Neural cell (in vitro differentiated cells): ENCODE measurements around the gene FNDC3A. TPM values are rescaled to one million over a fixed set of nuclear protein-coding genes. Genes with fewer than 3 reads are reported as not detected.

Source experiments
- H2AFZ ChIP-seq: fragments of 200-600, 300-800 bp; sonication (generic), shearing (Covaris generic); 2 replicates; pipeline ENCODE4 v1.6.0; 2014; ENCODE audit warnings: low read depth, mild to moderate bottlenecking, antibody characterized with exemption, low read length, moderate library complexity
- H3F3A ChIP-seq: fragments of 200-600 bp; shearing (Covaris generic); 2 replicates; pipeline ENCODE4 v1.6.1; 2016; ENCODE audit warnings: mild to moderate bottlenecking, moderate library complexity, mixed read lengths, antibody characterized with exemption, low read length; ENCODE audit not compliant: insufficient read depth, poor library complexity, severe bottlenecking
- H3K27ac ChIP-seq: fragments of 200-600, 300-800 bp; sonication (generic), shearing (Covaris generic); 2 replicates; pipeline ENCODE4 v1.5.1; 2014; ENCODE audit warnings: mild to moderate bottlenecking, low read length, moderate library complexity
- H3K27me3 ChIP-seq: fragments of 300-800, 200-600 bp; sonication (generic), shearing (Covaris generic); 2 replicates; pipeline ENCODE4 v1.6.0; 2014; ENCODE audit warnings: mild to moderate bottlenecking, low read depth, low read length, moderate library complexity; ENCODE audit not compliant: insufficient read depth
- H3K36me3 ChIP-seq: fragments of 300-800, 200-600 bp; sonication (generic), shearing (Covaris generic); 2 replicates; pipeline ENCODE4 v1.5.1; 2014; ENCODE audit warnings: mild to moderate bottlenecking, antibody characterized with exemption, low read length, moderate library complexity; ENCODE audit not compliant: insufficient read depth
- H3K4me2 ChIP-seq: fragments of 300-800, 200-600 bp; sonication (generic), shearing (Covaris generic); 2 replicates; pipeline ENCODE4 v1.6.0; 2014; ENCODE audit warnings: mild to moderate bottlenecking, low read length
- H3K4me3 ChIP-seq: fragments of 300-800, 200-600 bp; sonication (generic), shearing (Covaris generic); 2 replicates; pipeline ENCODE4 v1.5.1; 2014; ENCODE audit warnings: mild to moderate bottlenecking, low read length, moderate library complexity
- H3K79me2 ChIP-seq: fragments of 200-600 bp; shearing (Covaris generic); replicated peaks from 2 replicates; pipeline ENCODE4 v1.6.0; 2014; ENCODE audit warnings: mild to moderate bottlenecking, low read length, moderate library complexity; ENCODE audit not compliant: insufficient read depth
- H3K9ac ChIP-seq: fragments of 300-800, 200-600 bp; sonication (generic), shearing (Covaris generic); 2 replicates; pipeline ENCODE4 v1.6.1; 2016; ENCODE audit warnings: mild to moderate bottlenecking, low read length, mixed read lengths
- H3K9me2 ChIP-seq: fragments of 200-600 bp; shearing (Covaris generic); 2 replicates; pipeline ENCODE4 v1.6.1; 2016; ENCODE audit warnings: mild to moderate bottlenecking, low read length, mixed read lengths; ENCODE audit not compliant: insufficient read depth
- H3K9me3 ChIP-seq: fragments of 200-600, 300-800 bp; sonication (generic), shearing (Covaris generic); 2 replicates; pipeline ENCODE4 v1.6.1; 2016; ENCODE audit warnings: mild to moderate bottlenecking, mixed run types, low read length, moderate library complexity, mixed read lengths
- H4K20me1 ChIP-seq: fragments of 200-600 bp; shearing (Covaris generic); 2 replicates; pipeline ENCODE4 v1.6.1; 2016; ENCODE audit warnings: mild to moderate bottlenecking, mixed run types; ENCODE audit not compliant: insufficient read depth
- CTCF ChIP-seq: fragments of 450-650 bp; IDR thresholded peaks from 2 replicates; pipeline ENCODE4 v1.5.1; 2014; ENCODE audit warnings: antibody characterized with exemption, mild to moderate bottlenecking, moderate library complexity; ENCODE audit not compliant: poor library complexity, severe bottlenecking
- EP300 ChIP-seq: fragments of 450-650 bp; conservative IDR thresholded peaks from 2 replicates; pipeline ENCODE4 v1.6.1; 2014; ENCODE audit warnings: antibody characterized with exemption, mild to moderate bottlenecking, moderate library complexity; ENCODE audit not compliant: poor library complexity, severe bottlenecking
- EZH2 ChIP-seq: fragments of 200-600, 300-800 bp; shearing (Covaris generic), sonication (generic); IDR thresholded peaks from 2 replicates; pipeline ENCODE4 v1.6.1; 2014; ENCODE audit warnings: antibody characterized with exemption, low read length, borderline replicate concordance, mild to moderate bottlenecking; ENCODE audit not compliant: insufficient read depth, poor library complexity, severe bottlenecking
- MXI1 ChIP-seq: fragments of 450-650 bp; conservative IDR thresholded peaks from 2 replicates; pipeline ENCODE4 v1.6.1; 2014; ENCODE audit warnings: antibody characterized with exemption, mild to moderate bottlenecking; ENCODE audit not compliant: poor library complexity, severe bottlenecking
- POLR2AphosphoS5 ChIP-seq: IDR thresholded peaks from 2 replicates; pipeline ENCODE4 v1.6.1; 2012
- RAD21 ChIP-seq: fragments of 450-650 bp; conservative IDR thresholded peaks from 2 replicates; pipeline ENCODE4 v1.6.1; 2014; ENCODE audit warnings: antibody characterized with exemption, mild to moderate bottlenecking, moderate library complexity
- SMC3 ChIP-seq: fragments of 450-650 bp; conservative IDR thresholded peaks from 2 replicates; pipeline ENCODE4 v1.6.1; 2014; ENCODE audit warnings: antibody characterized with exemption, mild to moderate bottlenecking, moderate library complexity; ENCODE audit not compliant: poor library complexity
- TAF1 ChIP-seq: IDR thresholded peaks from 2 replicates; pipeline ENCODE4 v1.6.1; 2012; ENCODE audit warnings: low read depth
- polyA plus RNA-seq: library from polyadenylated mRNA; depleted of rRNA; stranded (reverse); fragments of >200 nt; gene quantifications from 2 replicates; pipeline ENCODE4 v1.2.3, GENCODE V29; 2014
- TF ChIP-seq, protein P1 (sequence below): IDR thresholded peaks from 2 replicates; pipeline ENCODE4 v1.6.1; 2012; ENCODE audit warnings: borderline replicate concordance

FNDC3A gene
- polyA plus RNA-seq, 1 donor from 2014 or later = 83.8 TPM

DNA sequence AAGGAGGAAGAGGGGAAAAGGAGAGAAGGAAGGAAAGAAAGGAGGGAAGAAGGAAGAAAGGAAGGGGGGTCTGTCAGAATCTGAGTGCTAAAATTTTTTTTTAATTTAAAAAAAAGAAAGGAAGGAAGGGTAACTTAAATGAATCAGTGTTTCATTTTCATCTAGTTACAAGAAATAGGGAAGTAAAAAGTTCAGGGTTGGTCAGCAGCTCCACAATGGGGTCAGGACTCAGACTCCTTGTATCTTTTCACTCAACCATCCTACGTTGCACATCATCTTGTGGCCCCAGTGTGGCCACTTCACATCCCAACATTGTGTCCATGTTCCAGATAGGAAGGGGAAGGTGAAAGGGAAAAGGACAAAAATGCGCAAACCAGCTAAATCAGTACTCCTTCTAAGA, 14.3 kb upstream of the FNDC3A start:
- Histone ChIP-seq H3K9me2 (no peaks in the 10 kb centered on the region), H3K9me3 (no peaks in the 10 kb centered on the region), H3K79me2 (no peaks in the 10 kb centered on the region), H3F3A (no peaks in the 10 kb centered on the region), H3K4me2 (no peak overlapping the region), H3K9ac (no peak overlapping the region), H3K36me3 (no peaks in the 10 kb centered on the region), H3K27ac (no peak overlapping the region), H3K27me3 (no peaks in the 10 kb centered on the region), H4K20me1 (no peaks in the 10 kb centered on the region), H3K4me3 (no peak overlapping the region), H2AFZ (no peak overlapping the region)
- TF ChIP-seq SMC3 = no peak
- no peak for TF ChIP-seq EP300
- no peak for TF ChIP-seq MXI1
- no peak for TF ChIP-seq POLR2AphosphoS5
- no peak for TF ChIP-seq CTCF
- TF ChIP-seq EZH2 = no peak
- no peak for TF ChIP-seq TAF1

DNA sequence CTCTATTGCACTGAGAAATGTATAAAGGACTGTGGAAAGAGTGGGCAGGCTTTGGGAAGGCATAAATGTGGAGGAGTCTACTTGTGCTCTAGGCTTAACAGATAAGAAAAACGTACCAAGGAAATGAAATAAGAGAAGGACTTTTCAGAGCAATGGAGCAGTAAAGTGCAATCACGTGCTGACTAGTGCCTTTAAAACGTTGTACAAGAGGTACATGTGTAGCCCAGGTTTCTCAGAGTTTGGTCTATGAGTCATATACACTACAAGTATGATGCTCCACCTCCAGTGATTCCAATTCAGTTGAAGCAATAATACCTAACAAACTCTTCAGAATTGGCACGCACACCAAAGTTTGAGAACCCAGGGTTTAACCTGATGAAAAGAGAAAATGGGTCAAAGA, 13.4 kb upstream of the FNDC3A start:
- Histone ChIP-seq H3K4me2 (no peak overlapping the region), H3K9me3 (no peaks in the 10 kb centered on the region), H3K27me3 (no peaks in the 10 kb centered on the region), H3K9me2 (no peaks in the 10 kb centered on the region), H3K4me3 (no peak overlapping the region), H4K20me1 (no peaks in the 10 kb centered on the region), H3K36me3 (no peaks in the 10 kb centered on the region), H3F3A (no peaks in the 10 kb centered on the region), H3K79me2 (no peaks in the 10 kb centered on the region), H3K9ac (no peak overlapping the region), H3K27ac (no peak overlapping the region), H2AFZ (no peak overlapping the region)
- TF ChIP-seq EZH2 = no peak
- no peak for TF ChIP-seq EP300
- TF ChIP-seq POLR2AphosphoS5 = no peak
- TF ChIP-seq RAD21 = no peak
- TF ChIP-seq SMC3 = no peak
- TF ChIP-seq TAF1 = no peak
- TF ChIP-seq MXI1 = no peak
- TF ChIP-seq, protein P1, sequence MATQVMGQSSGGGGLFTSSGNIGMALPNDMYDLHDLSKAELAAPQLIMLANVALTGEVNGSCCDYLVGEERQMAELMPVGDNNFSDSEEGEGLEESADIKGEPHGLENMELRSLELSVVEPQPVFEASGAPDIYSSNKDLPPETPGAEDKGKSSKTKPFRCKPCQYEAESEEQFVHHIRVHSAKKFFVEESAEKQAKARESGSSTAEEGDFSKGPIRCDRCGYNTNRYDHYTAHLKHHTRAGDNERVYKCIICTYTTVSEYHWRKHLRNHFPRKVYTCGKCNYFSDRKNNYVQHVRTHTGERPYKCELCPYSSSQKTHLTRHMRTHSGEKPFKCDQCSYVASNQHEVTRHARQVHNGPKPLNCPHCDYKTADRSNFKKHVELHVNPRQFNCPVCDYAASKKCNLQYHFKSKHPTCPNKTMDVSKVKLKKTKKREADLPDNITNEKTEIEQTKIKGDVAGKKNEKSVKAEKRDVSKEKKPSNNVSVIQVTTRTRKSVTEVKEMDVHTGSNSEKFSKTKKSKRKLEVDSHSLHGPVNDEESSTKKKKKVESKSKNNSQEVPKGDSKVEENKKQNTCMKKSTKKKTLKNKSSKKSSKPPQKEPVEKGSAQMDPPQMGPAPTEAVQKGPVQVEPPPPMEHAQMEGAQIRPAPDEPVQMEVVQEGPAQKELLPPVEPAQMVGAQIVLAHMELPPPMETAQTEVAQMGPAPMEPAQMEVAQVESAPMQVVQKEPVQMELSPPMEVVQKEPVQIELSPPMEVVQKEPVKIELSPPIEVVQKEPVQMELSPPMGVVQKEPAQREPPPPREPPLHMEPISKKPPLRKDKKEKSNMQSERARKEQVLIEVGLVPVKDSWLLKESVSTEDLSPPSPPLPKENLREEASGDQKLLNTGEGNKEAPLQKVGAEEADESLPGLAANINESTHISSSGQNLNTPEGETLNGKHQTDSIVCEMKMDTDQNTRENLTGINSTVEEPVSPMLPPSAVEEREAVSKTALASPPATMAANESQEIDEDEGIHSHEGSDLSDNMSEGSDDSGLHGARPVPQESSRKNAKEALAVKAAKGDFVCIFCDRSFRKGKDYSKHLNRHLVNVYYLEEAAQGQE = no peak
- no peak for TF ChIP-seq CTCF
